ENCODE data around the gene DRC3.

DRC3 gene

DNA sequence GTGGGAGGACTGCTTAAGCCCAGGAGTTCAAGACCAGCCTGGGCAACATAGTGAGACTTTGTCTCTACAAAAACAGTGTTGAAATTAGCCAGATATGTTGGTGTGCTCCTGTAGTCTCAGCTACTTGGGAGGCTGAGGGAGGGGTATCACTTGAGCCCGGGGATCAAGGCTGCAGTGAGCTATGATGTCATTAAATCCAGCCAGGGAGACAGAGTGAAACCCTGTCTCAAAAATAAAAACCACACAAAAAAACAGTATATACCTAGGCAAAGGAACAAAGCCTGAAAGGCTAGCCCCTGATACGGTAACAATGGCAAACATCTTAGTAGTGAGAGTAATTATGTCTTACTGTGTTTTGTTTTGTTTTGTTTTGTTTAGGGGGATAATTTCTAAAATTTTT lies 38.4 kb upstream of the DRC3 start:
- H3K27ac ChIP-seq = no peak overlapping the region
- H3K36me3 ChIP-seq = no peaks in the 10 kb centered on the region
- no peaks in the 10 kb centered on the region for H3K9me3 ChIP-seq
- no peak overlapping the region for H3K4me3 ChIP-seq (ENCODE audit: low read depth in 1 of 2, low read length in 1 of 2)
- peaks cover 0 to 13% of the 10 kb centered on the region in 2 experiments for H3K4me1 ChIP-seq (ENCODE audit: control insufficient read depth in 1 of 2, insufficient read depth in 1 of 2, low read depth in 1 of 2, low read length in 1 of 2)
- no peaks in the 10 kb centered on the region for H3K27me3 ChIP-seq
- TF ChIP-seq, protein P1, sequence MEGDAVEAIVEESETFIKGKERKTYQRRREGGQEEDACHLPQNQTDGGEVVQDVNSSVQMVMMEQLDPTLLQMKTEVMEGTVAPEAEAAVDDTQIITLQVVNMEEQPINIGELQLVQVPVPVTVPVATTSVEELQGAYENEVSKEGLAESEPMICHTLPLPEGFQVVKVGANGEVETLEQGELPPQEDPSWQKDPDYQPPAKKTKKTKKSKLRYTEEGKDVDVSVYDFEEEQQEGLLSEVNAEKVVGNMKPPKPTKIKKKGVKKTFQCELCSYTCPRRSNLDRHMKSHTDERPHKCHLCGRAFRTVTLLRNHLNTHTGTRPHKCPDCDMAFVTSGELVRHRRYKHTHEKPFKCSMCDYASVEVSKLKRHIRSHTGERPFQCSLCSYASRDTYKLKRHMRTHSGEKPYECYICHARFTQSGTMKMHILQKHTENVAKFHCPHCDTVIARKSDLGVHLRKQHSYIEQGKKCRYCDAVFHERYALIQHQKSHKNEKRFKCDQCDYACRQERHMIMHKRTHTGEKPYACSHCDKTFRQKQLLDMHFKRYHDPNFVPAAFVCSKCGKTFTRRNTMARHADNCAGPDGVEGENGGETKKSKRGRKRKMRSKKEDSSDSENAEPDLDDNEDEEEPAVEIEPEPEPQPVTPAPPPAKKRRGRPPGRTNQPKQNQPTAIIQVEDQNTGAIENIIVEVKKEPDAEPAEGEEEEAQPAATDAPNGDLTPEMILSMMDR (IDR thresholded peaks at IDR 0.05) = no peak

DNA sequence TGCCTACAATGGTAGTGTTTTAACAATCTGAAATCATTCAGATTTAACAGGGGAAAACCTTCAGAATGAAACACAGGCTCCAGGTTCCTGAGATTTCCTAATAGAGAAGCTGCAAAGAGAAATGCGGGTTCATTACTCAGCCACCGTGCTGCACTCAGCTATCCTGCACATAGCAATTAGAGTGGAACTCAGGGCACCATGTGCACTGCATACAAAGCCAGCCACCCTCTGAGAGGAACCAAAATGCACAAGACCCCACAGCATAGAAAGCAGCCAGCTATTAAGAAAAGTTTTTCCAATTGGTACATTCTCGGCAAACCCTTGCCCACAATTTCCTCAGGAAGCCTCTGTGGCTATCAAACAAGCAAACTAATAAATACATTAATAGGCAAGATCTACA lies 37.9 kb upstream of the DRC3 start:
- Histone ChIP-seq H3K9me3 (no peaks in the 10 kb centered on the region), H3K4me3 (ENCODE audit: low read depth in 1 of 2, low read length in 1 of 2) (no peak overlapping the region), H3K36me3 (no peaks in the 10 kb centered on the region), H3K4me1 (ENCODE audit: control insufficient read depth in 1 of 2, insufficient read depth in 1 of 2, low read depth in 1 of 2, low read length in 1 of 2) (peaks cover 0 to 13% of the 10 kb centered on the region in 2 experiments), H3K27ac (no peak overlapping the region), H3K27me3 (no peaks in the 10 kb centered on the region)
- TF ChIP-seq, protein P1 (IDR thresholded peaks at IDR 0.05) = no peak

DNA sequence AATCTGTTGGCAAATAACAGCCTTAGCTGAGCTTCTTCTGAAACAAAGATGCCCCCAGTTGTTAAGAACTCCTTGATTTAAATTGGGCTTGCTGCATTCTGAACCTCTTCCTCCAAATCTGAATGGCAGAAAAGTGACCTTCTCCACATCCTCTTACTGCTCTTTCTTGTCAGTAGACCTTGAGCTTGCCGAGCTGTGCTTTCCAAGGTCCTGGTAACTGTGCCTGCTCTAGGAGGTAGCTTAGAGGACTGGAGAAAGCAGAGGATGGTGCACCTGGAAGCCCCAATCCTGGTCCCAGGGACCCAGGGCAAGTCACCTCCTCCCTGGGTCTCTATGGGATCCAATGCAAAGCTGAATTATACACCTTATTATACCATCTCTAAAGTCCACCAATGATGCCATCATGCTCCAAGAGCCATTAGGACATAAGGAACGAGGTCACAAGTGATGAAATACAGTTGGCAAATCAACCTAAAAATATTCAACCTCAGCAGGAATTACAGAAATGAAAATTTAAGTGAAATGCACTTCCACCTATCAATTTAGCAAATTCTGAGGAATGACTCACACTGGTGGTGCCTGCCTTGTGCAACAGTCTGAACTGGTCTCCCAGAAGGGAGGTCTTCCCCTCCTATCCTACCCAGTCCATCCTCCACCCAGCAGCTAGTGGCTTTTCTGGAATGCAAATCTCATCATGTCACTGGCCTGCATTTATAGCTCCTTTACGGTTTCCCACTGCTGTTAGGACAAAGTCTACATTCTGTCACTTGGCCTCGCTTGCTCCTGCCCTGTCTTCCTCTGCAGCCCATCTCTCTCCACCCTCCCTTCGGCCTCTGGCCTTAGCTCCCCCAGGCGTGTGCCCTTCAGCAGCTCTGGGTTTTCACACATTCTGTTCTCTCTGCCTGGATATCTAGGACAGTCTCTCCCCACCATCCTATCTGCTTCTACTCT lies 37.1 kb upstream of the DRC3 start:
- Histone ChIP-seq H3K4me1 (ENCODE audit: control insufficient read depth in 1 of 2, insufficient read depth in 1 of 2, low read depth in 1 of 2, low read length in 1 of 2) (peaks cover 0 to 13% of the 10 kb centered on the region in 2 experiments), H3K27ac (no peak overlapping the region), H3K4me3 (ENCODE audit: low read depth in 1 of 2, low read length in 1 of 2) (no peak overlapping the region), H3K36me3 (no peaks in the 10 kb centered on the region), H3K27me3 (no peaks in the 10 kb centered on the region), H3K9me3 (no peaks in the 10 kb centered on the region)
- TF ChIP-seq, protein P1 (IDR thresholded peaks at IDR 0.05) = no peak

DNA sequence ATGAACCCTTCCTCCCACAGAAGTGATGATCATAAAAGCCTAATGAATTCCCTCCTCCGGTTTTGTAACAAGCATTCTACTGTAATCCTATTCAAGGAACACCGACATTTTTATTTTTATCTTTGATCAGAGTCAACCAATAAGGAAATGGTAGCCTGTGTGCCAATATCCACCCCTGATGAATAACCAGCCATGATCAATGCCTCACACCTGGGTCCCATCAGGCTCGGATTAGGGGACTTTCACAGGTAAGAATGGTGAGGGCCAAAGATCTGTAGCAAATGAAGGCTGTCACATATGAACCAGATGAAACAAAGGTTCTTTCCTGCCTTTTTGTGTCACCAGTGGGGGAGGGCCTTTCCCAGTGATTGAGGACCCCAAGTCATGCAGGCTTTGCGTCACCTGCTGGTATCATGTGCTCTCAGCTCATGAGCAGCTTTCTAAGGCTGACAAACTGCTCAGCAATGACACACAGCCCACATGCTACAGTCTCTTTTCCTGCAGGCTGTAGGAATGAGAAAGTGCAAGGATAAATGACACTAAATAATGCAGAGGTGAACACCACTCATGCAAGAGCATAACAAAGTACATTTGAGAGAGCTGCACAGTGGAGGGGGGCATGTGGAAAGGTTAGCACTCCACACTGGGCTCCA lies 35.3 kb upstream of the DRC3 start:
- peaks cover 0 to 13% of the 10 kb centered on the region in 2 experiments for H3K4me1 ChIP-seq (ENCODE audit: control insufficient read depth in 1 of 2, insufficient read depth in 1 of 2, low read depth in 1 of 2, low read length in 1 of 2)
- no peak overlapping the region for H3K27ac ChIP-seq

DNA sequence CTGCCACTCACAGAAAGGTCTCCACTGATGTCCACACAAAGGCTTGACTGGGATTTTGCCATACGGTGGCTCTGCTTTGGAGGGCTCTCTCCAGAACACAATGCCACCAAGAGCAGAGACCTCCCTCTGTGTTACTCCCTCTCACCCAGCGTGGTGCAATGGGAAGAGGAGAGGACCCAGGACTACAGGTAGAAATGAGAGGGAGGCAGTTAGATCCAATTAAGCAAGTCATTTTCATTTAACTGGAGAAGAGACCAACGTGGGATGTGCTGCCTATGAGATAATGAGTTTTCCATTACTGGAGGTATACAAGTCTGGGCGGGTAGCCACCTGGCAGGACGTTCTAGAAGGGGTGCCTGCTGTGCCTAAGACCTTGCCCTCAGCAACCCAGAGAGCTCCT lies 34.7 kb upstream of the DRC3 start:
- peaks cover 0 to 13% of the 10 kb centered on the region in 2 experiments for H3K4me1 ChIP-seq (ENCODE audit: control insufficient read depth in 1 of 2, insufficient read depth in 1 of 2, low read depth in 1 of 2, low read length in 1 of 2)
- H3K36me3 ChIP-seq = no peaks in the 10 kb centered on the region
- TF ChIP-seq, protein P1 (IDR thresholded peaks at IDR 0.05) = no peak
- H3K27me3 ChIP-seq = no peaks in the 10 kb centered on the region
- H3K4me3 ChIP-seq (ENCODE audit: low read depth in 1 of 2, low read length in 1 of 2) = no peak overlapping the region
- H3K27ac ChIP-seq = no peak overlapping the region
- no peaks in the 10 kb centered on the region for H3K9me3 ChIP-seq

More for the DNA sequence above, 35.3 kb upstream of the DRC3 start:
- TF ChIP-seq, protein P1 (IDR thresholded peaks at IDR 0.05) = no peak
- no peaks in the 10 kb centered on the region for H3K9me3 ChIP-seq
- H3K36me3 ChIP-seq = no peaks in the 10 kb centered on the region
- no peak overlapping the region for H3K4me3 ChIP-seq (ENCODE audit: low read depth in 1 of 2, low read length in 1 of 2)
- no peaks in the 10 kb centered on the region for H3K27me3 ChIP-seq
